HG03378 (cell line): ENCODE results near the gene FCGR1A.
"Not testable (repeated sequence)": the region's sequence is repeated elsewhere in the genome, so short reads cannot be mapped to it uniquely, and the experiment has no call there.

ENCODE experiments used
- ATAC-seq: cut with Tn5 transposase; IDR thresholded peaks from one replicate; pipeline ENCODE4 v1.9.1; 2021; ENCODE audit warnings: mild to moderate bottlenecking, moderate library complexity; ENCODE audit not compliant: unreplicated experiment

Gene FCGR1A

GRCh38 chr1:149782600-149782999, at the start of gene FCGR1A:
TSS of gene FCGR1A (plus strand) at chr1:149782694. CDS start at chr1:149782744, 50 bp downstream.
- not testable (repeated sequence) for ATAC-seq

GRCh38 chr1:149732781-149733180, 49.7 kb upstream of the FCGR1A start:
- ATAC-seq = not testable (repeated sequence)

DNA sequence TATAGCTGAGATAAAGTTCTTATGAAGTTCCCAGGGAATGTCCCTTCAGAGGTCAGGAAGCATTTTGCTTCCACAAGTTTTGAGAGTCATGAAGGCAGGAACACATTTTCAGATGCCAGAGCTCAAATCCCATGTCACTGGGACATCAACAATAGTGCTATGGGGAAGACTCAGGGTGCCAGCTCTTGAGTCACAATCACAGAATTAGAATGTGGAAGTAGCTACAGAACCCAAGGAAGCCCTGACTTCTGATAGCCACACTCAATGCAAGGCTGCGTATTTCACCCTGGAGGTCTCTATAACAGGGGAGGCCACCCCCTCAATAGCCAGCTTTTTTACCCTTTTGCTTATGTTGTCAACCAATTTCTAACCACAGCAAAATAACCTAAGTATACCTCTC, 47.8 kb upstream of the FCGR1A start:
- ATAC-seq = not testable (repeated sequence)

GRCh38 chr1:149740148-149740581, 42.3 kb upstream of the FCGR1A start:
- ATAC-seq = not testable (repeated sequence)

GRCh38 chr1:149740590-149741230, 41.8 kb upstream of the FCGR1A start:
- ATAC-seq = not testable (repeated sequence)

- ATAC-seq = not testable (repeated sequence)
Measured at GRCh38 chr1:149741914-149742313, 40.6 kb upstream of the FCGR1A start.

- not testable (repeated sequence) for ATAC-seq
Measured at GRCh38 chr1:149746463-149747356, 35.8 kb upstream of the FCGR1A start.

- not testable (repeated sequence) for ATAC-seq
Measured at GRCh38 chr1:149747359-149748143, 34.9 kb upstream of the FCGR1A start.

- not testable (repeated sequence) for ATAC-seq
Measured at GRCh38 chr1:149748144-149748500, 34.4 kb upstream of the FCGR1A start.

DNA sequence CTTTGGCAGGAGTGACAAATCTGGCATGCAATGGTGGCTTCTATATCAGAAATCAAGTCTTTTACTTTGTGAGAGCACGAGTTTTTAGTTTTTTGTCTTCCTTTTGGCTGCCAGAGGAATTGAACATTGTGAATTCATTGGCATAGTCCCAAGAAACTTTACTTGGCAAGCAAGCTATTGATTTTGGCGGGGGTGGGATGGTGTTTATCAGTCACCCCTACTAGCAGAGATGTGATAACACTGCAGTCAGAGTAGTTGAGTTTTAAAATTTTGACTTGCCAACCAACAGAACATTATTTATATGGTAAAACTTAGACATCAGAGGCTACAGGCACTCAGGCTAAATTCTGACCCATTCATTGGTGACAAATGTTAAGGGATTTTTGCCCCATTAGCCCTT, 31.9 kb upstream of the FCGR1A start:
- not testable (repeated sequence) for ATAC-seq

GRCh38 chr1:149752186-149752585, 30.3 kb upstream of the FCGR1A start:
- not testable (repeated sequence) for ATAC-seq

- ATAC-seq = not testable (repeated sequence)
Measured at GRCh38 chr1:149753466-149753865, 29.0 kb upstream of the FCGR1A start.

DNA sequence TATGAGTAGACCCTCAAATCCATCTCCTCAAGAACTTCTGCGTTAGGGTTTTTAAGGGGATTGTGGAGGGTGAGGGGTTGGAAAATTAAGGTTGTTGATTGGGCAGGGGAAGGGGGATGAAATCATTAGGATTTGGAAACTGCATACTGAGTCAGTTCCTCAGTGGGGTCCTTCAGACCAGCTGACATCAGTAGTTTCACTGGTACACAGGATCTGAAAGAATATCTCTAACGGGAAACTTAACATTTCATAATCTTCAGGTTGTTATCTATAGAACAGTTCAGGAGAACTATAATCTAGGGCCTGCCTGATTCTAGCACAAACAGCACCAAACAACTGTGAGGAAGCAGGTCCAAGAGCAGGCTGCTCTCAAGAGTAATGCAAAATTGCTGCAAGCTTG, 27.2 kb upstream of the FCGR1A start:
- ATAC-seq = not testable (repeated sequence)

GRCh38 chr1:149762294-149762693, 20.2 kb upstream of the FCGR1A start:
- ATAC-seq = not testable (repeated sequence)

- not testable (repeated sequence) for ATAC-seq
Measured at GRCh38 chr1:149764087-149764800, 18.2 kb upstream of the FCGR1A start.

DNA sequence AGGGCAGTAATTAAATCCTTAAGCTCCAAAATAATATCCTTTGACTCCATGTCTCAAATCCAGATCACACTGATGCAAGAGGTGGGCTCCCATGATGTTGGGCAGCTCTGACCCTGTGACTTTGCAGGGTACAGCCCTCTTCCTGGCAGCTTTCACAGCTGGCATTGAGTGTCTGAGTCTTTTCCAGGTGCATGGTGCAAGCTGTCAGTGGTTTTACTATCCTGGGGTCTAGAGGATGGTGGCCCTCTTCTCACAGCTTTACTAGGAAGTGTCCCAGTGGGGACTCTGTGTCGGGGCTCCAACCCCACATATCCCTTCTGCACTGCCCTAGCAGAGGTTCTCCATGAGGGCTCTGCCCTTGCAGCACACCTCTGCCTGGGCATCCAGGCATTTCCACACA, 16.3 kb upstream of the FCGR1A start:
- ATAC-seq = not testable (repeated sequence)

DNA sequence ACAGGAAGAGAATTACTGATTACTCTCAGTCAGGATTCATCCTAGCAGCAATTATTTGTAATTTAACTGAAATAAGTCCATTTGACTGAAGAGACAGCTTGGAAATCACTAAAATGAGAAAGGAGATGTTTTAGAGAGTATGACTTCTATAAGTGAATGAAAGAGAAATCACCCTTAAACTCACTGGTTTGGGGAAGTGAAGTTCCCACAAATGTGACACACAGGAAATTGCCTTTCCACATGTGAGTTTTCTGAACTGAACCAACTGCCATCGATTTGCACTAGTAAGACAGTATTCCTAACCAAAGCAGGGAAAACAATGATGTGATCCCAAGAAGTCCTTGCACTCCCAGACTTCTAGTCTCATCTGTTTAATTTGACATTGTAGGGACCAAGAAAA, 13.3 kb upstream of the FCGR1A start:
- not testable (repeated sequence) for ATAC-seq

- not testable (repeated sequence) for ATAC-seq
Measured at GRCh38 chr1:149770661-149771060, 11.8 kb upstream of the FCGR1A start.

DNA sequence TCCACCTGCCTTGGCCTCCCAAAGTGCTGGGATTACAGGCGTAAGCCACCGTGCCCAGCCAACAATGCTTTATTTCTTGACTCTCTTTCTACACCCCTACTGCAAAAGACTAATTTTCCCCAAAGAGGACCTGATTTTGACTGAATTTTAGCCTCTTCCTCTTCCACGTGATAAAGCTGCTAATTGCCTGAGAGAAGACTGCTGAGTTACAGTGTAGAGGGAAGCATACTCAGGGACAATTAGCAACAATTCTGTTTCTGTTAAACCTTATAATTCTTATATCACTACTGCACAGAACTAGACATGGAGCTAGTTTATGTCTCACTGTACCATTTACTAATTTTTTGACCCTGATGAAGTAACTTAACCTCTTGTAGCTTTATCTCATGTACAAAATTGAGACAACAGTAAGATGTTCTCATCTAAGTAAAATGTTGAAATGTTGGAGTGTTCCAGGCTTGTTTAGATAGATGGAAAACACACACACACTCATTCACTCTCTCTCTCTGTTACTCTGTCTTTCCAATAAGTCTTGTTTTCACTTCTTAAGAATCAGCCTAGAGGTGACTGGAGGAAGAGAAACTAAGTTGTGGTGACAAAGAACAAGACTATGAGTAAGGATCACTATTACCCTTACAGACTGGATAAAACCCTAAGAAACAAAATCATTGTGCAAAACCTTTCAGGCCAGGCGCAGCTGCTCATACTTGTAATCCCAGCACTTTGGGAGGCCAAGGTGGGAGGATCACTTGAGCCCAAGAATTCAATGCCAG, 10.7 kb upstream of the FCGR1A start:
- ATAC-seq = peak; percentile 89
